Gastrocnemius medialis (tissue), 4 donors: Measurements from ENCODE around the gene SLC35B1.

ENCODE experiments used
- POLR2A ChIP-seq, 2 donors: fragments of 450-650 bp; IDR thresholded peaks; one replicate each; pipeline ENCODE4 v1.6.1; 2017; ENCODE audit warnings: antibody characterized with exemption in 2 of 2, mild to moderate bottlenecking in 2 of 2, moderate library complexity in 2 of 2
- TF ChIP-seq, protein P1 (sequence below), 5 experiments: fragments of 450-650 bp in 3 of 5; fragments of 200-600 bp in 2 of 5; sonication (generic) in 2 of 5; IDR thresholded peaks in 4 of 5; conservative IDR thresholded peaks in 1 of 5; 1 replicate in 4 of 5; 2 replicates in 1 of 5; pipeline ENCODE4 v1.5.1; 2016 to 2019; ENCODE audit warnings: antibody characterized with exemption in 5 of 5, mild to moderate bottlenecking in 3 of 5, moderate library complexity in 3 of 5

DNA sequence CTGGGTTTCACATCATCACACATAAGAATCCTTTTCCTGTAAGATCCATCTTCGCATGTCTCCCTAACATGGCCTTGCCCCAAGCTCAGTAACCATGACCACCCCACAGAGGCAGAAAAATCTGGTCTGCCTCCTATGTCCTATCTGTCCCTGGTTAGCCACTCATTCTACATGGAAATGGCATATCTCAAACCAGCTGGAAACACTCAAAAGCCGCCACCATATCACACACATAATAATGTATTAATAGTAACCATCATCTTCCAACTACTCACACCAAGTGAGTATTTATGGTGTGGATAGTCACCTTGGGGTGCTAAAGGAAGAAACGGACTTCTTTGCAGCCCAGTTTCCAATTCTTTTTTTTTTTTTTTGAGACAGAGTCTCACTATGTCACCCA, 44.7 kb upstream of the SLC35B1 start:
- TF ChIP-seq, protein P1, sequence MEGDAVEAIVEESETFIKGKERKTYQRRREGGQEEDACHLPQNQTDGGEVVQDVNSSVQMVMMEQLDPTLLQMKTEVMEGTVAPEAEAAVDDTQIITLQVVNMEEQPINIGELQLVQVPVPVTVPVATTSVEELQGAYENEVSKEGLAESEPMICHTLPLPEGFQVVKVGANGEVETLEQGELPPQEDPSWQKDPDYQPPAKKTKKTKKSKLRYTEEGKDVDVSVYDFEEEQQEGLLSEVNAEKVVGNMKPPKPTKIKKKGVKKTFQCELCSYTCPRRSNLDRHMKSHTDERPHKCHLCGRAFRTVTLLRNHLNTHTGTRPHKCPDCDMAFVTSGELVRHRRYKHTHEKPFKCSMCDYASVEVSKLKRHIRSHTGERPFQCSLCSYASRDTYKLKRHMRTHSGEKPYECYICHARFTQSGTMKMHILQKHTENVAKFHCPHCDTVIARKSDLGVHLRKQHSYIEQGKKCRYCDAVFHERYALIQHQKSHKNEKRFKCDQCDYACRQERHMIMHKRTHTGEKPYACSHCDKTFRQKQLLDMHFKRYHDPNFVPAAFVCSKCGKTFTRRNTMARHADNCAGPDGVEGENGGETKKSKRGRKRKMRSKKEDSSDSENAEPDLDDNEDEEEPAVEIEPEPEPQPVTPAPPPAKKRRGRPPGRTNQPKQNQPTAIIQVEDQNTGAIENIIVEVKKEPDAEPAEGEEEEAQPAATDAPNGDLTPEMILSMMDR (IDR thresholded peaks at IDR 0.05 in 4 of 5, conservative IDR thresholded peaks at IDR 0.05 in 1 of 5), result no peak
- TF ChIP-seq POLR2A (IDR thresholded peaks at IDR 0.05), result no peak
